NOMO-1 treated with dmso at 0.1 percent for 144 hours (cell line): ENCODE data around the gene PRKCA.
"Not testable (repeated sequence)": the region's sequence is repeated elsewhere in the genome, so short reads cannot be mapped to it uniquely, and the experiment has no call there.

Experiments
- DNase-seq: peaks from one replicate; lab custom pipeline; 2025; ENCODE audit not compliant: unreplicated experiment; lab: John Stamatoyannopoulos, UW

Gene PRKCA

GRCh38 chr17:66602659-66603384 is 300.4 kb downstream of the PRKCA start:
- no peak for DNase-seq

GRCh38 chr17:66604376-66604775 is 302.0 kb downstream of the PRKCA start:
- DNase-seq: no peak

- DNase-seq: no peak
These were observed 303.1 kb downstream of the PRKCA start for GRCh38 chr17:66605541-66605940.

GRCh38 chr17:66610361-66611133 is 308.1 kb downstream of the PRKCA start:
- no peak for DNase-seq

- no peak for DNase-seq
These were observed 309.0 kb downstream of the PRKCA start for GRCh38 chr17:66611397-66611796.

GRCh38 chr17:66612993-66613392 is 310.6 kb downstream of the PRKCA start:
- DNase-seq: no peak

GRCh38 chr17:66614469-66614868 is 312.1 kb downstream of the PRKCA start:
- DNase-seq: no peak

- DNase-seq: no peak
These were observed 316.8 kb downstream of the PRKCA start for GRCh38 chr17:66619206-66619605.

- no peak for DNase-seq
These were observed 318.1 kb downstream of the PRKCA start for GRCh38 chr17:66620528-66620927.

- not testable (repeated sequence) for DNase-seq
These were observed 322.2 kb downstream of the PRKCA start for GRCh38 chr17:66624630-66625029.

- DNase-seq: no peak
These were observed 322.9 kb downstream of the PRKCA start for GRCh38 chr17:66625311-66625767.

GRCh38 chr17:66627985-66628384 is 325.6 kb downstream of the PRKCA start:
- DNase-seq: no peak

GRCh38 chr17:66629762-66630161 is 327.3 kb downstream of the PRKCA start:
- DNase-seq: no peak

- no peak for DNase-seq
These were observed 328.0 kb downstream of the PRKCA start for GRCh38 chr17:66630379-66630778.

GRCh38 chr17:66630828-66631472 is 328.5 kb downstream of the PRKCA start:
- DNase-seq: no peak

- DNase-seq: no peak
These were observed 330.3 kb downstream of the PRKCA start for GRCh38 chr17:66632731-66633130.

GRCh38 chr17:66633317-66633965 is 331.0 kb downstream of the PRKCA start:
- no peak for DNase-seq

GRCh38 chr17:66634193-66634592 is 331.8 kb downstream of the PRKCA start:
- DNase-seq: no peak

- DNase-seq: no peak
These were observed 333.1 kb downstream of the PRKCA start for GRCh38 chr17:66635386-66636045.

- no peak for DNase-seq
These were observed 333.7 kb downstream of the PRKCA start for GRCh38 chr17:66636111-66636510.

GRCh38 chr17:66637491-66637890 is 335.1 kb downstream of the PRKCA start:
- no peak for DNase-seq
